HepG2 (cell line): ENCODE results near the gene SIDT1. TPM values are rescaled to one million over a fixed set of nuclear protein-coding genes. Genes with fewer than 3 reads are reported as not detected.

Experiments used
- EED ChIP-seq: sonication (generic); formaldehyde crosslinking; IDR thresholded peaks from 2 replicates; pipeline ENCODE4 v1.5.0; 2020; ENCODE audit warnings: mild to moderate bottlenecking, missing genetic modification reagents
- NR2F2 ChIP-seq: IDR thresholded peaks from 2 replicates; pipeline ENCODE4 v1.6.1; 2012; ENCODE audit warnings: low read depth, inconsistent platforms, borderline replicate concordance
- PATZ1 ChIP-seq: sonication (generic); formaldehyde crosslinking; IDR thresholded peaks from 2 replicates; pipeline ENCODE4 v1.4.0; 2020; ENCODE audit warnings: missing genetic modification reagents
- POGZ ChIP-seq: sonication (generic); formaldehyde crosslinking; IDR thresholded peaks from 2 replicates; pipeline ENCODE4 v1.4.0; 2020; ENCODE audit warnings: mild to moderate bottlenecking, missing genetic modification reagents
- PRPF4 ChIP-seq: fragments of 200-400 bp; formaldehyde crosslinking; IDR thresholded peaks from 2 replicates; pipeline ENCODE4 v1.6.1; 2016; ENCODE audit warnings: low read length, low read depth; ENCODE audit not compliant: poor library complexity, severe bottlenecking
- REPIN1 ChIP-seq: sonication (generic); formaldehyde crosslinking; IDR thresholded peaks from 2 replicates; pipeline ENCODE4 v1.8.0; 2022; ENCODE audit warnings: missing genetic modification reagents, low read depth, mild to moderate bottlenecking, borderline replicate concordance
- SETDB1 ChIP-seq: sonication (generic); formaldehyde crosslinking; IDR thresholded peaks from 2 replicates; pipeline ENCODE4 v1.5.1; 2020; ENCODE audit warnings: missing genetic modification reagents, mild to moderate bottlenecking, borderline replicate concordance
- SMC3 ChIP-seq: IDR thresholded peaks from 2 replicates; pipeline ENCODE4 v1.6.1; 2011; ENCODE audit warnings: low read length, improper control_type of control experiment
- SNAPC4 ChIP-seq: sonication (generic); formaldehyde crosslinking; IDR thresholded peaks from 2 replicates; pipeline ENCODE4 v1.4.0; 2020; ENCODE audit warnings: mild to moderate bottlenecking, missing genetic modification reagents
- ZBTB20 ChIP-seq: sonication (generic); formaldehyde crosslinking; IDR thresholded peaks from 2 replicates; pipeline ENCODE4 v1.8.1; 2023; ENCODE audit warnings: missing genetic modification reagents, low read depth, mild to moderate bottlenecking, borderline replicate concordance
- ZBTB46 ChIP-seq: sonication (generic); formaldehyde crosslinking; IDR thresholded peaks from 2 replicates; pipeline ENCODE4 v1.4.0; 2020; ENCODE audit warnings: mild to moderate bottlenecking, missing genetic modification reagents, borderline replicate concordance
- ZFAT ChIP-seq: sonication (generic); formaldehyde crosslinking; conservative IDR thresholded peaks from 2 replicates; pipeline ENCODE4 v1.8.1; 2023; ENCODE audit warnings: missing genetic modification reagents, inconsistent platforms
- ZGPAT ChIP-seq: IDR thresholded peaks from 2 replicates; pipeline ENCODE4 v1.6.1; 2016; ENCODE audit warnings: mild to moderate bottlenecking
- ZNF136 ChIP-seq: sonication (generic); formaldehyde crosslinking; IDR thresholded peaks from 2 replicates; pipeline ENCODE4 v1.8.1; 2022; ENCODE audit warnings: low read depth, mild to moderate bottlenecking, moderate library complexity, missing genetic modification reagents
- ZNF205 ChIP-seq: IDR thresholded peaks from 2 replicates; pipeline ENCODE4 v1.6.1; 2018; ENCODE audit warnings: missing biosample characterization, missing genetic modification reagents
- ZNF24 ChIP-seq: fragments of 450-650 bp; IDR thresholded peaks from 2 replicates; pipeline ENCODE4 v1.6.1; 2017; ENCODE audit warnings: antibody characterized with exemption, mild to moderate bottlenecking
- ZNF567 ChIP-seq: sonication (generic); formaldehyde crosslinking; IDR thresholded peaks from 2 replicates; pipeline ENCODE4 v1.8.1; 2023; ENCODE audit warnings: mild to moderate bottlenecking, missing genetic modification reagents, borderline replicate concordance
- ZNF768 ChIP-seq: sonication (generic); formaldehyde crosslinking; IDR thresholded peaks from 2 replicates; pipeline ENCODE4 v1.4.0; 2020; ENCODE audit warnings: missing genetic modification reagents
- ZNF816 ChIP-seq: sonication (generic); formaldehyde crosslinking; IDR thresholded peaks from 2 replicates; pipeline ENCODE4 v1.8.0; 2022; ENCODE audit warnings: missing genetic modification reagents, mild to moderate bottlenecking, borderline replicate concordance
- ZZZ3 ChIP-seq: sonication (generic); formaldehyde crosslinking; IDR thresholded peaks from 2 replicates; pipeline ENCODE4 v1.4.0; 2020; ENCODE audit warnings: missing genetic modification reagents, mild to moderate bottlenecking, borderline replicate concordance
- polyA plus RNA-seq, 8 experiments: library from polyadenylated mRNA; depleted of rRNA in 3 of 8; stranded (reverse) in 7 of 8; unstranded in 1 of 8; fragments of >200 nt; fragmentation: Illumina TruSeq in 4 of 8; extraction: Trizol in 4 of 8; gene quantifications; 2 replicates each; pipeline versions ENCODE4 v1.2.1 to v1.2.3, GENCODE V29; 2011 to 2016; ENCODE audit warnings: low read depth in 4 of 8, missing spikeins in 1 of 8, mixed read lengths in 1 of 8; ENCODE audit not compliant: insufficient read depth in 1 of 8
- total RNA-seq, 5 experiments: library from RNA; depleted of rRNA; stranded (reverse); fragments of >200 nt; fragmentation: Illumina TruSeq; extraction: Trizol; gene quantifications; 2 replicates each; pipeline ENCODE4 v1.2.3, GENCODE V29; 2016; ENCODE audit warnings: low read depth in 1 of 5

Gene SIDT1
- total and polyA plus RNA-seq, 2 of the 13 experiments (the other 11 are each of a cell fraction or from before 2014, with no cell fraction given) = 0.07 TPM

GRCh38 chr3:113555138-113555537 lies 22.8 kb downstream of the SIDT1 start (continued):
- no peak for TF ChIP-seq SNAPC4 (CRISPR knock-in tag)
- TF ChIP-seq ZFAT (CRISPR knock-in tag) = no peak
- no peak for TF ChIP-seq PRPF4
- TF ChIP-seq ZBTB20 (CRISPR knock-in tag) = no peak
- TF ChIP-seq ZNF768 (CRISPR knock-in tag) = no peak
- TF ChIP-seq NR2F2 = 0 out of 2 replicates have a peak, but pooled peaks have one; percentile 21
- no peak for TF ChIP-seq PATZ1 (CRISPR knock-in tag)
- no peak for TF ChIP-seq REPIN1
- TF ChIP-seq ZGPAT = peak; percentile 77
- no peak for TF ChIP-seq SETDB1 (CRISPR knock-in tag)
- TF ChIP-seq ZNF24 = peak; percentile 47; the same call in 1 of the 2 replicates
- TF ChIP-seq EED (CRISPR knock-in tag) = no peak
- no peak for TF ChIP-seq ZNF136 (CRISPR knock-in tag)
- TF ChIP-seq POGZ (CRISPR knock-in tag) = peak; percentile 17; the same call in 1 of the 2 replicates
- TF ChIP-seq ZBTB46 (CRISPR knock-in tag) = no peak
- TF ChIP-seq SMC3 = no peak
- no peak for TF ChIP-seq ZZZ3 (CRISPR knock-in tag)
- TF ChIP-seq ZNF205 (CRISPR knock-in tag) = 0 out of 2 replicates have a peak, but pooled peaks have one; percentile 23
- peak; percentile 44; the same call in 1 of the 2 replicates for TF ChIP-seq ZNF816 (CRISPR knock-in tag)
- TF ChIP-seq ZNF567 (CRISPR knock-in tag) = no peak
